GM19023 (cell line): ENCODE data around the gene FNDC3B.

Source experiments
- ATAC-seq: cut with Tn5 transposase; IDR thresholded peaks from one replicate; pipeline ENCODE4 v1.9.1; 2021; ENCODE audit warnings: mild to moderate bottlenecking, moderate library complexity; ENCODE audit not compliant: unreplicated experiment

The FNDC3B gene

DNA sequence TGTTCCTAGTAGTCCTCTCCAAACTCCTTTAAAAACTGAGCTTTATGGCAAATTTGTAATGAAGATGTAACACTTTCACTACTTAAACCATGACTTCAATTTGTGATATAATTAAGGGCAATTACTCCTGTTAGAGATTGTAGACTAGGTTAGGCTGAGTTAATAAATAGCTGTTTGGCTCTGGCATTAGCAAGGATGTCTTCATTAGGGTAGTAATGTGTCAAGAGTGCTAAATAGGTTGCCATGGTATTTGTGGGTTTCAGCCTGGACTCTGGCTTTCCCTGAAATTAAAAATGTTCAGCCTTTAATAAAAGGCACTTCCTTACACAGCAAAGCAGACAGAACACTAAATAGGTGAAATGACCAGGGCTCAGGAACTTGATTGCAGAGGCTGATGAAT is 337.0 kb downstream of the FNDC3B start:
- ATAC-seq = no peak

DNA sequence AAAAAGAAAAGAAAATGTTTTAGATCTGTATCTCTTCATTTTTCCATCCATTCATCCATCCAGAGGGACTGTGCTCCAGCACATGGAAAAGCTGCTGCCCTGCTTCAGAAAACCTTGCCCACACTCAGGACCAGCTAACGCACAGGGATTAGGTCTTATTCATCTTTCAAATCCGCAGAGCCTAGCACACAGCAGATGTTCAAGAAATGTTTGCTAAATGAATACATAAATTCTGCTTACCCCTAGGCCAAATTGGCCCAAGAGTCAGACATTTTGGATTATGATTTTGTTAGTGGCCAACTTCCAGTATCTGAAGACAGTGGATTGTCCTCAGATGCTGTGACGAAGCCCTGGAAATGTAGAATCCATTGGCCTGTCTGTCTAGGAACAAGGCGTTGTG is 337.5 kb downstream of the FNDC3B start:
- ATAC-seq = no peak

DNA sequence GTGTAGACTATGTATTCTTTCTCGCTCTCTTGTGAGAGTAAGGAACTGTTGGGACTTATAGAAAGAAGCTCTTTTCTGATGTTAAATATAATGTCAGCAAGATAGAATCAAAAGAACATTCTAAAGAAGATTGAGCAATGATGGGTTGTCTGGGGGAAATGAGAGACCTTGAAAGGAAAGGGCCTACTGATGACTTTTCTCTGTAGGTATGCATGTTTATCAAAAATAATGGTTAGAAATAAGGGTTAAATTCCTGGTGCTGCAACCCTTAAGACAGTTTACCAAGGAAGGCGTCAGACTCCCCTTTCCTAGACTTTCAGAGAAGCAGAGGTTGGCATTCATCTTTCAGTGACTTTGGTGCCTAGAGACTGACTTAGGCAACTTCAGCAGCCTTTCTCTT is 339.1 kb downstream of the FNDC3B start:
- ATAC-seq = no peak

DNA sequence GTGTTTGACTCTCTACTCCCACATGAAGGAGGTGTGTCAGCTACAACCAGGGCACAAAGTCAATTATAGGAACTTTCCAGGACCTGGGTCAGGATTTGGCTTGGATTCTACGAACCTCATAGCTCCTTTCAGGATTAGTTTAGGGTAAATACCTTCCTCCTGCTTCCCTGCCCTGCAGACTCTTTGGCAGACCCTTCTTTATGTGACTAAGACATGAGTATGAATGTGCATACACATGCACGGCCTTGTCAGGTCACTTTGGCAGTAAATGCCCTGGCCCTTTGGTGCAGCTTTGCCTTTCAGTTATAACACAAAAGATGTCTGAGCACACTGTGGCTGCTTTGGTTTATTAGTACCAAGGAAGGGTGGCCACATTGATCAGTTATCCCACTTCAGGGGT is 340.0 kb downstream of the FNDC3B start:
- ATAC-seq = no peak

- ATAC-seq = no peak
Observed at GRCh38 chr3:172380632-172381031, 341.3 kb downstream of the FNDC3B start.

DNA sequence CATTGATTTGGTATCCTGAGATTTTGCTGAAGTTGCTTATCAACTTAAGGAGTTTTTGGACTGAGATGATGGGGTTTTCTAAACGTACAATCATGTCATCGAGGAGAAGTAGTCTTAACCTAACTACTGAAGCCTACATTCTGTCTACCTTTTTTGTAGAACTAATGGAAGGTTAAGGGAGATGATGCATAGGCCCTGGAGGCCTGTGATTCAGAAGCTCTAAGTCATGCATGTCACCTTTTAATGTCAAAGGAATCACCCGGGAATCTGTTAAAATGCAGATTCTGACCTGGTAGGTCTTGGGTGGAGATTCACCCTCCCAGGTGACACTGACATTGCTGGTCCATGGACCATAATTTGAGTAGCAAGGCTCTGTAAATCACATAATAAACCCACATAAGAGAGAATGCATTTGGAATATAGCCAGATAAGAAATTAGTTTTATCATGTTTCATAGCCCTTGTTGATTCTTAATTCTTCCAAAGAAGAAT is 344.0 kb downstream of the FNDC3B start:
- ATAC-seq = no peak

GRCh38 chr3:172384836-172385235 is 345.5 kb downstream of the FNDC3B start:
- no peak for ATAC-seq

DNA sequence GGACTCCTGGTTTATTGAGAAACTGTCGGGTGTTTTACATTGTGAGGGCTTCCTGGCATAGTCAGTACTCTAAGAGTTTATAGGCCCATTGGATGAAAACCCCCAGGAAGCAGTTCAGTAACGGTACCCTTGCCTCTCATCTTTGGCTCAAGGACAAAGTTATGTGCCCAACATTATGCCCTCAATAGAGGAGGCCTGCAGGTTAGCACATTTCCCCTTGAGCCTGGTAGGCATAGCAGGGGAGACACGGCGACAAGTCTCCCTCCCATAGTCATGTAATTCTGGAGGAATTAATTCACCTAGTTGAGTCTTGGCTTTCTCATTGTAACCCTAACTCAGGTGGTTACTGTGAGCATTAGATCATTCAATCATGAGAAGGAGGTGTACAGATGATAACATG is 348.4 kb downstream of the FNDC3B start:
- no peak for ATAC-seq

GRCh38 chr3:172388412-172389078 is 349.2 kb downstream of the FNDC3B start:
- ATAC-seq = no peak

DNA sequence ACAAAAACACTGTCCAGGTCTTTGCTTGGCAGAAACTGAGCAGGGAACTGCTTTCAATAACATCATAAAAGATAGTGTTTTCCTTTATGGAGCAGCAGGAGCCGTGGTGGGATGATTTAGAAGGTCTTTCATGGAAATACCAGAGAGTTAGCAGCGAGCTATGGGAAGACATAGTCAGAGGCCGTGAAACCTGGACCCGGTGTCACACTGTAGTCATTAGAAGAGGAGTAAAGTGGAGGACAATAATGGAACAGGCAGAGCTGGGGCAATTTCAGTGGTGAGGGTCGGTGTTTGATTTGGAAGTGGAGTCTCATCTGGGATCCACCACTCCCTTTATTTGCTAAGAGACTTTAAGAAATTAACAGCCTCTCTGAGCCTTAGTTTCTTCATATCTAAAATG is 351.4 kb downstream of the FNDC3B start:
- ATAC-seq = no peak

- ATAC-seq = no peak
Observed at GRCh38 chr3:172391592-172392302, 352.4 kb downstream of the FNDC3B start.

DNA sequence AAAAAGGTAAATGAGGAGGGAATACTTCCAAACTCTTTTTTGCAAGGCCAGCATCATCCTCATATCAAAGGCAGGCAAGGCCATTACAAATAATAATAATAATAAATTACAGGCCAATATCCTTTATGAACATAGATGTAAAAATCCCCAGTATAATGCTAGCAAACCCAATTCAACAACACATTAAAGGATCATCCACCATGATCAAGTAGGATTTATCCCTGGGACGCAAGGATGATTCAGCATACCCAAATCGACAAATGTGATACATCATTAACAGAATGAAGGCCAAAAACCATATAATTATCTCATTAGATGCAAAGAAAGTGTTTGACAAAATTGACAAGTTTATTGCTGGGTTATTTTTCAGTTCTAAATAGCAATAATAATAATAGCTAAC is 355.3 kb downstream of the FNDC3B start:
- no peak for ATAC-seq

GRCh38 chr3:172396400-172396799 is 357.0 kb downstream of the FNDC3B start:
- no peak for ATAC-seq

DNA sequence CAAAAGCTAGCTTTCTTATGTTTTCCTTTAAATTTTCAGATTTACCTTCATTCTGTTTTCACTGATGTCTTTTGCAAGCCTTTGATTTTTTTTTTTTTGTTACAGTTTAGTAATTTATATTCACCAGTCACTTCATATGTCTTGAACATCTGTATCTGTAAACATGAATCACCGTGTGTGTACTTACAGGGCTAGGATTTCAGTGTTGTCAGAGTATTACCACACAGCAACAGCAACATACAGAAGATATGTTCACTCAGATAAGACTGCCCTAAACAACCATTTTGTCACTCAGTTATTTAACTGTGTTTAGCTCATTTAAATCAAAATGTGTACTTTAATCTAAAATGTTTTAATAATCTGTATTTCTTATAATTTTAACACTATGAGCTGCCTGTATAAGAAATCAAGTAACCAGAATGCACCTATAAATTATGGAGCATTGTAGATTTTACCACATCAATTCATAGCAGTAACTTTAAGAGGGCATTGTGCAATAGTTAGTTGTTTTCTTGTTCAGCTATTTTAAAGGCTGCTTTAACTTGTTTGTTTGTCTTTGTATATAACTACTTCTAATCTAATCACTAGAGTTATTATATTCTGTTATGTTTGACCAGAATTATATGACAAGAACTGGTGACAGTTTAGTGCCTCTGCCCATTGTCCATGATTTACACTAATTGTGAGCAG is 358.5 kb downstream of the FNDC3B start:
- no peak for ATAC-seq

- no peak for ATAC-seq
Observed at GRCh38 chr3:172398484-172398883, 359.1 kb downstream of the FNDC3B start.

- ATAC-seq = no peak
Observed at GRCh38 chr3:172402090-172402489, 362.7 kb downstream of the FNDC3B start.

- ATAC-seq = no peak
Observed at GRCh38 chr3:172402892-172403643, 363.7 kb downstream of the FNDC3B start.

- no peak for ATAC-seq
Observed at GRCh38 chr3:172404237-172404962, 365.0 kb downstream of the FNDC3B start.

DNA sequence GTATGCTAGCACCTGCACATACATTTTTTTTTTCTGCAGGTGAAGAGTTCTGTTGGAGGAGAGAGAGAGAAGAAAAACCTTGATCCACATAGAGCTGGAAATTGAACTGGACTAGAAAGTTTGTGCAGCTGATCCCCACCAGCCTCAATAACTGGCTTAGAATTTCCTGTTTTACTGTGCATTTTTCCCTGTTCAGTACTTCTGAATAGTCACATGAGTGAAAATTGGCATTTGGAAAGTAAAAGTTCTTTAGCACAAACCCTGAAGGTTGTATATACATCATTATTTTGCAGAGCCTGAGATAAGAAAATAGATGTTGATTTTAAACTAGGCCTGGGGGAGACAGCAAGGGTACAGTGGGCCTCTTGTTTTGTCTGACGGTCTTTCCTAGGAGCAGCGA is 366.5 kb downstream of the FNDC3B start:
- ATAC-seq = no peak

DNA sequence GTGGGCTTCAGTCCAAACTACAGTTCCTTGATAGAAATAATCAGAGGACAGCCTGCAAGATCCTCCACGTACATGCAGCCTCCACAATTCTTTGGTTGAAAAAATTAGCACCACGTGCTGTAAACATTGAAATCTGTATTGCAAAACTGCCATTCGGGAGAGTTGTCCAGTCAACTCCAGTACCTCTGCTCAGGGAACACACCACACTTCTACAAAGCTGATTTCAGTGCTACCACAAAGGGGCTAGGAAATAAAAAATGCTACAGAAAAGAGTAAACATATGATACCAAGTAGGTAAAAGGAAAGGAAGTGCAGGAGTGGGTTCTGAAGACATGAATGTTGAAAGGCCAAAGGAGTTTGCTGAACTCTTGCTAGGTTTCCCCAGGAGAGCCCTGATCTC is 368.5 kb downstream of the FNDC3B start:
- no peak for ATAC-seq
